ES-I3 (cell line): ENCODE measurements around the gene RGS9.
"Not testable (repeated sequence)": the region's sequence is repeated elsewhere in the genome, so short reads cannot be mapped to it uniquely, and the experiment has no call there.

Experiments used
- H3K36me3 ChIP-seq: 2 replicates; pipeline ENCODE4 v1.6.1; 2013; ENCODE audit warnings: mild to moderate bottlenecking, low read length, control low read depth, moderate library complexity; ENCODE audit not compliant: insufficient read depth
- H3K4me1 ChIP-seq: 2 replicates; pipeline ENCODE4 v1.6.1; 2013; ENCODE audit warnings: mild to moderate bottlenecking, control low read depth, low read length; ENCODE audit not compliant: insufficient read depth
- H3K9ac ChIP-seq: 2 replicates; pipeline ENCODE4 v1.6.1; 2013; ENCODE audit warnings: low read depth, mild to moderate bottlenecking, low read length, moderate library complexity
- H3K9me3 ChIP-seq: 2 replicates; pipeline ENCODE4 v1.6.1; 2013; ENCODE audit warnings: mild to moderate bottlenecking, low read length, moderate library complexity; ENCODE audit not compliant: control insufficient read depth, insufficient read depth

Gene RGS9

DNA sequence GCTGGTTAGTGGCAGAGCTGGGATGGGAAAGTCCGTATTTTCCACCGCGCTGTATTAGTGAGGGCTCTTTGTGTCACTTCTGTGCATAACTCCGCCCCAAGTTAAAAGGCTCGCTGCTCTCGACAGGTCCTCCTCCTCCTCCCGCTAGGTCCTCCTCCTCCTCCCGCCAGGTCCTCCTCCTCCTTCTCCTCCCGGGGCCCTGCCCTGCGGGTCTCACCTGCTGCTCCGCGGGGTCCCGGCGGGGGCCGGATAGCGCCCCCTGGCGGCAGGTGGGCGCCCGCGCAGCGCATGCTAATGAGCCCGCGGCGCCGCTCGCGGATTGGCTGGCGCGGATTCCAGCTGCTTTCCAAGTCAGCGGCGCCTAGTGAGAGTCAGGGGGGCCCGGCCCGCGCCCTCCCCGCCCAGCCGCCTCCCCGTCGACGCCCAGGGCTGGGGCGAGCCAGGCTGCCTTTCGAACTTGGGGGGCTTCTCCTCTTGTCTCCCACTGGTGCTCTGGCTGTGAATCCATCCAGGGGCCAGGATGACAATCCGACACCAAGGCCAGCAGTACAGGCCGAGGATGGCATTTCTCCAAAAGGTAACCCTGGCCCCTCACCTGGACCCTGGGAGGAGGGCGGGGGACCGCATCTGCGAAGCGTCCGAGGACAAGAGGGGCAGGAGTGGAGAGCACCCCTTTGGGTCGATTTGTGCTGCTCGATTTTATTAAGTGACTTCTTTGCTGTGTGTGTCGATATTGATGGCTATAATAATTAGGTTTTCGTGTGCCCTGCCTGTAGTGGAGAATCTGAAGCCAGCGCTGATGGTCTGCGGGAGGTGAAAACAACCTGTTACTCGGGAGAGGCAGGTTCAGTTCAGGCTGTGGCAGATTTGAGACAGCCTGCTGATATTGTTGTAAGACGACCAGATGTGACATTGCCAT lies at the start of gene RGS9:
RGS9 (plus strand) TSS at position 350 of the 919 bp plus-strand sequence; CDS start at position 521, 171 bp downstream.
- H3K36me3 ChIP-seq = no peaks in the 10 kb centered on the region
- no peaks in the 10 kb centered on the region for H3K9me3 ChIP-seq
- peaks cover 5% of the 10 kb centered on the region; the same call in 1 of the 2 replicates for H3K4me1 ChIP-seq
- peak within 1 kb of the TSS; percentile 86; the same call in 1 of the 2 replicates for H3K9ac ChIP-seq

DNA sequence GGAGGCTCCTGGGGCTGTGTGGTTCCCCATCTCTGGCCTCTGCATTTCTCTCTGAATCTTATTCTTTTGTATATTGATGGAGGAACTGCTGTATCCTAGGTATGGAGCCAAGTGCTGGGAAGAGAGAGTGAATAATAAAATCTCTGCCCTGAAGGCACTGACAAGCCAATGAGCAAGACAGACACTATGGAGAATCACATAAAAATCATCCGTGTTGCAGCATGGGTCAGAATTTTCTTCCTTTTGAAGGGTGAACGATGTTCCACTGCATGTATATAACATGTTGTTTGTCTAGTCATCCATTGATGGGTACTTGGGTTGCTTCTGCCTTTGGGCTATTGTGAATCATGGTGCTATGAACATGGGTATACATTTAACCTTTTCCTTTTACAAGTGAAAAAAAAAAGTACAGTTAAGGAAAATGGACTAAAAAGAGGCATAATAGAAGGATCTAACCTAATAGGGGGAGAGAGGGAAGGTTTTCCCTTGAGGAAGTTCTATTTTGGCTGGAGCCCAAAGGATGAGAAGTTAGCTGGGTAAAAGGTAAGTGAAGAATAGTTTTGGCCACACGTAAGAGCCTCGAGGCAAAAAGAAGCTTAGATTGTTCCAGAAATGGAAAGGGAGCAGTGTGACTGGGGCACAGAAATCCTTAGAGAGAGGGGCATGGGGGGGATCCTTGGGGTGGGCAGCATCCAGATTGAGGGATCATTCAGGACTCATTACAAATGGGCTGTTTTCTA lies 48.4 kb upstream of the RGS9 start:
- Histone ChIP-seq H3K4me1 (peaks cover 9% of the 10 kb centered on the region), H3K9me3 (no peaks in the 10 kb centered on the region), H3K9ac (no peak overlapping the region)

DNA sequence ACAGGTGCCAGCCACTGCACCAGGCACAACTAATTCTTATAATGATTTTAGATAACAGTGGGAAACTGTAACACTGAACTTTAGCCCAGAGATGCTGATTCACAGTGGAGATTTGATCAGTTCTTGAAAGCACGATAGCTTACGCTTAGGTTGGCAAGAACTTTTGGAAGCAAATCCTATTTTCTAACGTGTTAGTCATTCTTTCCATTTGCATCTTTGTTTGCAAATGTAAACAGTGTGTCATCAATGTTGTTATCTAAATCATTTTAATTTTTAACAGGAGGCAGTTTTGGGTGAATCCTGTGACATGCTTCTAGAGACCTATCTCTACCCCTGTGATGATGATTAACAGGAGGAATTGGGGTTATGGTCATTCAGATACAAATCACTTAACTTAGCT lies 44.9 kb upstream of the RGS9 start:
- H3K4me1 ChIP-seq = peaks cover 3% of the 10 kb centered on the region; the same call in 1 of the 2 replicates
- no peaks in the 10 kb centered on the region for H3K36me3 ChIP-seq
- no peaks in the 10 kb centered on the region for H3K9me3 ChIP-seq
- no peak overlapping the region for H3K9ac ChIP-seq

More for the DNA sequence above, 48.4 kb upstream of the RGS9 start:
- H3K36me3 ChIP-seq = no peaks in the 10 kb centered on the region

DNA sequence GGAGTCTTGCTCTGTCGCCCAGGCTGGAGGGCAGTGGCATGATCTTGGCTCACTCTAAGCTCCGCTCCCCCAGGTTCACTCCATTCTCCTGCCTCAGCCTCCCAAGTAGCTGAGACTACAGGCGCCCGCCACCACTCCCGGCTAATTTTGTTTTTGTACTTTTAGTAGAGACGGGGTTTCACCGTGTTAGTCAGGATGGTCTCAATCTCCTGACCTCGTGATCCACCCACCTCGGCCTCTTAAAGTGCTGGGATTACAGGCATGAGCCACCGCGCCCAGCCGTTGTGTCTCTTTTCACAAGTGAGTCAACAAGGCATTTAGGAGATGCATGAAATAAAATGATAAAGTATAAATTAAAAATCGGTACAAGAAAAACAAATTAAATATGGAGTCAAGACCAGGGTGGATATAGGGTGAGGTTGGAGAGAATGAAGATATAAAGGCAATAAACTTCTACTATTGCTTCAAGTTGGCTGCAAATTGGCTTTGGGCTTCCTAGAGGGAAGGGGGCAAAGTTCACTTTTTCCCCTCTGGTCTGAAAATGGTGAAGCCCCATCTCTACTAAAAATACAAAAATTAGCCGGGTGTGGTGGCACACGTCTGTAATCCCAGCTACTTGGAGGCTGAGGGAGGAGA lies 44.3 kb upstream of the RGS9 start:
- not testable (repeated sequence) for H3K9ac ChIP-seq, H3K36me3 ChIP-seq, H3K9me3 ChIP-seq, H3K4me1 ChIP-seq

DNA sequence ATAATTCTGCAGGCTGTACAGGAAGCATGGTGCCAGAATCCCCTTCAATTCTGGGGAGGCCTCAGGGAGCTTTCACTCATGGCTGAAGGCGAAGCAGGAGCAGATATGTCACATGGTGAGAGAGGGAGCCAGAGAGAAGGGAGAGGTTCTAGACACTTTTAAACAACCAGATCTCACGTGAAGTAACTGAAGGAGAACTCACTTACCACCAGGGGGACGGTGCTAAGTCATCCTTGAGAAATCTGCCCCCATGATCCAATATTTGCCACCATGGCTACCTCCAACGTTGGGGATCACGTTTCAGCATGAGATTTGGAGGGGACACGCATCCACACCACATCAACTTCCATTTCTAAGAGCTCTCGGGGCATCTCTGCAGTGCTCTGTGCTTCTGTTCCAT lies 43.2 kb upstream of the RGS9 start:
- Histone ChIP-seq H3K4me1 (0 out of 2 replicates have a peak, but pooled peaks cover 3% of the 10 kb centered on the region), H3K36me3 (no peaks in the 10 kb centered on the region), H3K9ac (no peak overlapping the region), H3K9me3 (no peaks in the 10 kb centered on the region)

DNA sequence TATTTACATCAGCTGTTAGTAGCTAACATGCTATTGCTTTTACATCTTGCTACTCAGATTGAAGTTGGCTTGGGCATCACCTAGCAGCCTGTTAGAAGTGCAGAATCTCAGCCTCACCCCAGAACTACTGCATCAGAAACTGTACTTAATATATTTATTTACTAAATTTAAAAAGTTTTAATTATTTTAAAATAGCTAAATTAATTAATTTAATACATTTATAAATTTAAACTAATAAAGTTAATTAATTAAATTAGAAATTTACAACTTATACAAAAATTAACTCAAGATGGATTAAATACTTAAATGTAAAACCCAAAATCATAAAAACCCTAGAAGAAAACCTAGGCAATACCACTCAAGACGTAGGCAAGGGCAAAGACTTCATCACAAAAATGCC lies 41.7 kb upstream of the RGS9 start:
- no peaks in the 10 kb centered on the region for H3K36me3 ChIP-seq
- peaks cover 6% of the 10 kb centered on the region; the same call in 1 of the 2 replicates for H3K4me1 ChIP-seq
- H3K9me3 ChIP-seq = no peaks in the 10 kb centered on the region
- no peak overlapping the region for H3K9ac ChIP-seq

DNA sequence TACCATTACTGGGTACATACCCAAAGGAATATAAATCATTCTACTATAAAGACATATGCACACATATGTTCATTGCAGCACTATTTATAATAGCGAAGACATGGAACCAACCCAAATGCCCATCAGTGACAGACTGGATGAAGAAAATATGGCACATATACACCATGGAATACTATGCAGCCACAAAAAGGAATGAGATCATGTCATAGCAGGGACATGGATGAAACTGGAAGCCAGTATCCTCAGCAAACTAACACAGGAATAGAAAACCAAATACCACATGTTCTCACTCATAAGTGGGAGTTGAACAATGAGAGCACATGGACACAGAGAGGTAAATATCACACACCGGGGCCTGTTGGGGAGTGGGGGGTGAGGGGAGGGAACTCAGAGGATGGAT lies 40.8 kb upstream of the RGS9 start:
- not testable (repeated sequence) for H3K9ac ChIP-seq, H3K9me3 ChIP-seq, H3K36me3 ChIP-seq, H3K4me1 ChIP-seq

DNA sequence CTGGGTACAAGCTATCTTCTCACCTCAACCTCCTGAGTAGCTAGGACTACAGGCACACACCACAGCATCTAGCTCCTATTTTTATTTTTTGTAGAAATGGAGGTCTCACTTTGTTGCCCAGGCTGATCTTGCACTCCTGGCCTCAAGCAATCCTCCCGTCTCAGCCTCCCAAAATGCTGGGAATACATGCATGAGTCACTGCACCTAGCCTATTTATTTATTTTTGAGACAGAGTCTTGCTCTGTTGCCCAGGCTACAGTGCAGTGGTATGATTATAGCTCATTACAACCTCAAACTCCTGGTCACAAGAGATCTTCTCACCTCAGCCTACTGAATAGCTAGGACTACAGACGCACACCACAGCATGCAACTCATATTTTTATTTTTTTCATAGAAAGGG lies 40.1 kb upstream of the RGS9 start:
- no peak overlapping the region for H3K9ac ChIP-seq
- no peaks in the 10 kb centered on the region for H3K9me3 ChIP-seq
- no peaks in the 10 kb centered on the region for H3K36me3 ChIP-seq
- H3K4me1 ChIP-seq = peaks cover 10% of the 10 kb centered on the region; the same call in 1 of the 2 replicates

DNA sequence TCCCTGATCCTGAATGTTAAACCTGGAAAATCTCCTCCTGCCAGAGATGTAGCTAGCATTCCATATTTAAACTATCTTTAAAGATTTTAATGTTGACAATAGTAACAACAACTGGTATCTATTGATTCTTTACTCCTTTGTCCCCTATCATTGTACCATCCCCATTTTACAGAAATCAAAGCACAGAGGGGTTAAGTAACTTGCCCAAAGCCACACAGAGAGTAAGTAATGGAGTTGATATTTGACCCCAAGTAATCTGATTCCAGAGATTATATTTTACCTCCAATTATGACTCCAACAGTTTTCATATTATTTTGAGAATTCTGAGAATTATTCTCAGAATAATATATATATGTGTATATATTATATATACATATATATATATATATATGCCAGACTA lies 37.7 kb upstream of the RGS9 start:
- H3K9me3 ChIP-seq = no peaks in the 10 kb centered on the region
- no peak overlapping the region for H3K9ac ChIP-seq
- no peaks in the 10 kb centered on the region; the same call in 1 of the 2 replicates for H3K36me3 ChIP-seq
- H3K4me1 ChIP-seq = peaks cover 8% of the 10 kb centered on the region; the same call in 1 of the 2 replicates

DNA sequence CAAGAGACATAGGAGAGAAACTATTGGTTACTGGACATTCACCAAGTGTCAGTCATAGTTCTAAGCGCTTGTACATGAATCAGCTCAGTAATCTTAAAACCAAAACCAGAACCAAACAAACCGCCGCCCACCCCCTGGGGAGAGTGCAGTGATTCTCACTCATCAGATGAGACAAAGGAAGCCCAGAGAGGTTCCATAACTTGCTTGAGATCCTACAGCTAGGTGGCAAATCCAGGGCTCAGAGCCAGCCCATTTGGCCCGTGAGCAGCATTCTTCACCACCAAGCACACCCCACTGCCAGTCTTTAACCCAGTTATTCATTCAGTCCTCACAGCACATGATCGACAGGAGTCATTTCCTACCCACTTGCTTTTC lies 37.2 kb upstream of the RGS9 start:
- Histone ChIP-seq H3K36me3 (no peaks in the 10 kb centered on the region; the same call in 1 of the 2 replicates), H3K4me1 (peaks cover 8% of the 10 kb centered on the region; the same call in 1 of the 2 replicates), H3K9ac (peak overlapping the region; percentile 64; the same call in 1 of the 2 replicates), H3K9me3 (no peaks in the 10 kb centered on the region)

DNA sequence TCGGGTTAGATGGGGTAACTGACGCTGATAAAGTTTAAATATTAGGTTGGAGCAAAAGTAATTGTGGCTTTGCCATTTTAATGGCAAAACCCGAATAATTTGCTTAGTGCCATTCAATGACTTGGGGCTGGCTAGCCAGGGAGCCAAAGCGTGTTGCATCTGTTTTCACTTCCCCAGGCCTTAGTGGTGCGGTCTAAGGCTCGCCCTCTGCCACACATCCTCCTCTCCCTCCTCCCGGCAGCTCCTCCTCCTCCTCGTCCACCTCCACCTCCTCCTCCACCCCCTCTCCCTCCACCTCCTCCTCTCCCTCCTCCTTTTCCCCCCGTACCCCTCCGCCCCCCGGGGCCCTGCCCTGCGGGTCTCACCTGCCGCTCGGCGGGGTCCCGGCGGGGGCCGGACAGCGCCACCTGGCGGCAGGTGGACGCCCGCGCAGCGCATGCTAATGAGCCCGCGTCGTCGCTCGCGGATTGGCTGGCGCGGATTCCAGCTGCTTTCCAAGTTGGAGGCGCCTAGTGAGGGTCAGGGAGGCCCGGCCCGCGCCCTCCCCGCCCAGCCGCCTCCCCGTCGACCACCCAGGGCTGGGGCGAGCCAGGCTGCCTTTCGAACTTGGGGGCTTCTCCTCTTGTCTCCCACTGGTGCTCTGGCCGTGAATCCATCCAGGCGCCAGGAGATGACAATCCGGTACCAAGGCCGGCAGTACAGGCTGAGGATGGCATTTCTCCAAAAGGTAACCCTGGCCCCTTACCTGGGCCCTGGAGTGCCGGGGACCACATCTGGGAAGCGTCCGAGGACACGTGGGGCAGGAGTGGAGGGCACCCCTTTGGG lies 36.6 kb upstream of the RGS9 start:
- peak overlapping the region; percentile 64 for H3K9ac ChIP-seq
- no peaks in the 10 kb centered on the region for H3K9me3 ChIP-seq
- no peaks in the 10 kb centered on the region; the same call in 1 of the 2 replicates for H3K36me3 ChIP-seq
- peaks cover 8% of the 10 kb centered on the region; the same call in 1 of the 2 replicates for H3K4me1 ChIP-seq

DNA sequence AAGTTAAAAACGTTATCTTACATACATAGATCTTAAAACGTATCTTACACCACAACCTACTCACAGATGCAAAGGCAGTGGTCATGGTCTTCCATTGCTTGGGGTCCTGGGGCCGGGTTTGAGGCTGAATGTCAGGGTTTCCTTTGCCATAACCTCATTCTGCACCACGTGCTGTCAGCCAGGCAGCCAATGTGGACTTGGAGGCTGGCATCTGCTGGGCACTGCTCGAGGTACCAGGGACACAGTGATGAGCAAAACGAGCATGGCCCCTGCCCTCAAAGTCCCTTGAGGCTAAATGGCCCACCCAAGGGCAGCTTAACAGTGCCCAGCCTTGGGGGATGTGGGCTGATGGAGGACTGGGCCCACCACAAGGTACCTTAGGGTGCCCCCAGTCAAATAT lies 35.8 kb upstream of the RGS9 start:
- peaks cover 8% of the 10 kb centered on the region; the same call in 1 of the 2 replicates for H3K4me1 ChIP-seq
- H3K36me3 ChIP-seq = no peaks in the 10 kb centered on the region; the same call in 1 of the 2 replicates
- H3K9ac ChIP-seq = peak overlapping the region; percentile 64
- no peaks in the 10 kb centered on the region for H3K9me3 ChIP-seq

DNA sequence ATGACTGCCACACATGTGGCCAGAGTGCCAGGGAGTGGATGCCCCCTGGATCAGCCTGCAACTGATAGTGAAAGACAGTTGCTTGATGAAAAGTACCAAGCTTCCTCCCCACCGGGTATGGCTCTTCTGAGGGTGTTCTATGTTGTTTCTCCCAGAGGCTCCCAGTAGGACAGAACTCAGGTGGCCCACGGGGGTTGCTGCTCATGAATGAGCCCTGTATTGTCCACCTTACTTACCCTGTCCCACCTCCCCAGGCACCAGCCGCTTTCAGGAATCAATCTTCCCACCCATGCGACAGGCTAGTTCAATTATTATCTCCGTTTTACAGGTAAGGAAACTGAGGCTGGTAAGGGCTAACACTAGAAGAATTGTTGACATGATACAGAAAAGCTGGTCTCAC lies 34.9 kb upstream of the RGS9 start:
- Histone ChIP-seq H3K9ac (no peak overlapping the region), H3K36me3 (no peaks in the 10 kb centered on the region; the same call in 1 of the 2 replicates), H3K4me1 (peaks cover 8% of the 10 kb centered on the region; the same call in 1 of the 2 replicates), H3K9me3 (no peaks in the 10 kb centered on the region)
